Measurements from ENCODE around the gene CCDC57. TPM values are rescaled to one million over a fixed set of nuclear protein-coding genes. Genes with fewer than 3 reads are reported as not detected.

Gene CCDC57
- polyA plus RNA-seq, 3 donors = 17.1 to 43.8 (median 20.1) TPM

DNA sequence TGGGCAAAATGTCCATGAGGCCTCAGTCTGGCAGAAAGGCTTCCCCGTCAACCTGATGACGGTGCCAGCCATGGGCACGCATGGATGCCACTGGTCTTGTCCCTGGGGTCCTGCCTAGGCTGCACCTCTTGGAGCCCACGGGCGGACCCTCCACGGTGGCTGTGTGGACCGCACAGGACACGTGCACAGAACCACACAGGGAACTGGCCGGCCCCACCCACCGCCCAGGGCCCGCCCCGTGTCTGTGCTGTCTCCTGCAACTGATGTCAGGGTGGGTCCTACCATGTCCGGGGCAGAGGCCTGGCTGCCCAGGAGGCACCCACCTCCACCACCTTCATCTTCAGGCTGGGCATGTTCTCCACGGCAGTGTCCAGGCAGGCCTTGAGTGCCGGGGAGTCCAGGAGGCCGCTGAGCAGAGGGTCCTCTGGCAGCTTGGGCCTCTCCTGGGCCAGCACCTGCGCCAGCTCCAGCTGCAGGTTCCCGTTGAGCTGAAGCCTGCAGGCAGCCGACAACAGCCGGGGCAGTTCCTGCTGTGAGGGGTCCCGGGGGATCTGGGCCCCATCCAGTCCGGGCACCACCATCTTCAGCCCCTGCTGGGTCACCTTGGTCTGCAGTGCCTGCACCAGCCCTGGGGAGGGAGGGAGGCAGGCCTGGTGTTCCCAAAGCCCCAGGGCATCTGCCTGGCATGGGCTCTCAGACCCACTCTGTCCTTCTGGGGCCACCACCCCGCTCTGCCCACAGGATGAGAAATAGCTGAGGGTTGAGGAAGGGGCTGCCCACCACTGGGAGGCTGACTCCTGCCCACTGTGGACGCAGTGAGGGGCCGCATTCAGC lies 126.5 kb downstream of the CCDC57 start:
- Mint-ChIP-seq H3K27ac (no peak overlapping the region), H3K36me3 (peaks cover 27 to 85% of the 10 kb centered on the region in 2 donors), H3K4me3 (no peak overlapping the region), H3K9me3 (no peaks in the 10 kb centered on the region), H3K27me3 (ENCODE audit: low read depth in 3 of 3) (peaks cover 0 to 2% (median 0%) of the 10 kb centered on the region in 3 donors), H3K4me1 (no peaks in the 10 kb centered on the region)
- H3K9ac ChIP-seq (ENCODE audit: insufficient read depth, low read length, poor library complexity, severe bottlenecking) = no peak overlapping the region
- intact Hi-C loops (cut with micrococcal nuclease) = no loop called here
- TF ChIP-seq, protein P1, sequence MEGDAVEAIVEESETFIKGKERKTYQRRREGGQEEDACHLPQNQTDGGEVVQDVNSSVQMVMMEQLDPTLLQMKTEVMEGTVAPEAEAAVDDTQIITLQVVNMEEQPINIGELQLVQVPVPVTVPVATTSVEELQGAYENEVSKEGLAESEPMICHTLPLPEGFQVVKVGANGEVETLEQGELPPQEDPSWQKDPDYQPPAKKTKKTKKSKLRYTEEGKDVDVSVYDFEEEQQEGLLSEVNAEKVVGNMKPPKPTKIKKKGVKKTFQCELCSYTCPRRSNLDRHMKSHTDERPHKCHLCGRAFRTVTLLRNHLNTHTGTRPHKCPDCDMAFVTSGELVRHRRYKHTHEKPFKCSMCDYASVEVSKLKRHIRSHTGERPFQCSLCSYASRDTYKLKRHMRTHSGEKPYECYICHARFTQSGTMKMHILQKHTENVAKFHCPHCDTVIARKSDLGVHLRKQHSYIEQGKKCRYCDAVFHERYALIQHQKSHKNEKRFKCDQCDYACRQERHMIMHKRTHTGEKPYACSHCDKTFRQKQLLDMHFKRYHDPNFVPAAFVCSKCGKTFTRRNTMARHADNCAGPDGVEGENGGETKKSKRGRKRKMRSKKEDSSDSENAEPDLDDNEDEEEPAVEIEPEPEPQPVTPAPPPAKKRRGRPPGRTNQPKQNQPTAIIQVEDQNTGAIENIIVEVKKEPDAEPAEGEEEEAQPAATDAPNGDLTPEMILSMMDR (IDR thresholded peaks at IDR 0.05) = no peak
- no peaks in the 10 kb centered on the region for H4K20me1 ChIP-seq (ENCODE audit: insufficient read depth, low read length)
- no peaks in the 10 kb centered on the region for H3K9me3 ChIP-seq (replicated peaks in 1 of 2; ENCODE audit: control insufficient read depth in 1 of 2, insufficient read depth in 1 of 2, low read length in 2 of 2)
- no peaks in the 10 kb centered on the region for H3K79me2 ChIP-seq (ENCODE audit: insufficient read depth, low read length)
- no peaks in the 10 kb centered on the region for H3K27me3 ChIP-seq (ENCODE audit: control insufficient read depth in 2 of 2, insufficient read depth in 2 of 2, low read length in 2 of 2)
- 98% methylated on average over 21 of the region's 25 CpGs for WGBS (ENCODE audit: insufficient coverage)
- H3K4me2 ChIP-seq (replicated peaks; ENCODE audit: extremely low read depth, low read length, poor library complexity, severe bottlenecking) = no peak overlapping the region
- no peak overlapping the region for H3K4me3 ChIP-seq (replicated peaks in 1 of 3; ENCODE audit: low read depth in 2 of 3, low read length in 3 of 3)
- no peak for DNase-seq
- no peak overlapping the region for H3K27ac ChIP-seq (ENCODE audit: low read depth in 1 of 2, low read length in 2 of 2)
- H3K36me3 ChIP-seq (replicated peaks in 1 of 2; ENCODE audit: control insufficient read depth in 1 of 2, insufficient read depth in 2 of 2, low read length in 2 of 2) = peaks cover 83 to 94% of the 10 kb centered on the region in 2 donors
- H3K4me1 ChIP-seq (ENCODE audit: control insufficient read depth in 1 of 2, insufficient read depth in 2 of 2, low read length in 2 of 2) = no peaks in the 10 kb centered on the region
- no peak overlapping the region for H2AFZ ChIP-seq (ENCODE audit: insufficient read depth, low read depth, low read length, poor library complexity, severe bottlenecking)

DNA sequence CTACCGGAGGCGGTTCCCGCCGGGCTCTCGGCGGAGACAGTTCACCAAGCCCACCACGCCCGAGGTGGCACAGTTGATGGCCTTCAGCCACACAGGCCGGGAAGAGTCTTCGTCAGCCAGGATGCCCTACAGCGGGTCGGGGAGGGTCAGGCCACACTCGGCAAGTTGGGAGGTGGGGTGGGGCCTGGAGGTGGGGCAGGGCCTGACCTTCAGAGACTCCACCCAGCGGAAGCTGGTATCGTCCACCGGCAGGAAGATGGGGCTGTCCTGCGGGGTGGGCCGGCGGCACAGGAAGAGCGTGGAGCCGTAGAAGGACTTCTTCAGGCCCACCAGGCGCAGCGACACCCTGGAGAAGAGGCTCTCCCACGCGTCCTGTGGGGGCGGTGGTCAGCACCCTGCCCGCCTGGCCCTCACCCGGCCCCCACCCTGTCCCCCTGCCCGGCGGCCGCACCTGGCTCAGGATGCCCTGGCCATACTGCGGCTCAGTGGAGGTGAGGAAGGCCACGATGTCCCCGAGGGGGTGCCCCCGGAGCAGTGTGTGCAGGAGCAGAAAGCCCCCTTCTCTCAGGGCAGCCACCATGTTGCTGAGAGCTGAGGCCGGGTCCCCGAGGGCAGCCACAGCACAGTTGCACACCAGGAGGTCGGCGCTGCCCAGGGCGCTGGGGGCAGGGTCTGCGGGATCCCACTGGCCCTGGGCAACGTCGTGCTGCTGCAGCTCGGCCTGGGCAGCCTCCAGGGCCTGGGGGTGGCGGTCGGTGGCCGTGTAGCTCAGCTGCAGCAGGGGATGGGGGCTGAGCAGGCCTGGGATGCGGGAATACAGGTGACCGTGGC lies 127.4 kb downstream of the CCDC57 start:
- Mint-ChIP-seq H3K27me3 (ENCODE audit: low read depth in 3 of 3) (peaks cover 0 to 2% (median 0%) of the 10 kb centered on the region in 3 donors), H3K36me3 (peaks cover 30 to 85% of the 10 kb centered on the region in 2 donors), H3K27ac (no peak overlapping the region), H3K4me3 (no peak overlapping the region), H3K9me3 (no peaks in the 10 kb centered on the region), H3K4me1 (no peaks in the 10 kb centered on the region)
- Histone ChIP-seq H3K4me1 (ENCODE audit: control insufficient read depth in 1 of 2, insufficient read depth in 2 of 2, low read length in 2 of 2) (no peaks in the 10 kb centered on the region), H4K20me1 (ENCODE audit: insufficient read depth, low read length) (no peaks in the 10 kb centered on the region), H3K9ac (ENCODE audit: insufficient read depth, low read length, poor library complexity, severe bottlenecking) (no peak overlapping the region), H3K4me2 (replicated peaks; ENCODE audit: extremely low read depth, low read length, poor library complexity, severe bottlenecking) (no peak overlapping the region), H3K9me3 (replicated peaks in 1 of 2; ENCODE audit: control insufficient read depth in 1 of 2, insufficient read depth in 1 of 2, low read length in 2 of 2) (no peaks in the 10 kb centered on the region), H3K4me3 (replicated peaks in 1 of 3; ENCODE audit: low read depth in 2 of 3, low read length in 3 of 3) (no peak overlapping the region), H3K27ac (ENCODE audit: low read depth in 1 of 2, low read length in 2 of 2) (no peak overlapping the region), H2AFZ (ENCODE audit: insufficient read depth, low read depth, low read length, poor library complexity, severe bottlenecking) (no peak overlapping the region), H3K79me2 (ENCODE audit: insufficient read depth, low read length) (no peaks in the 10 kb centered on the region), H3K27me3 (ENCODE audit: control insufficient read depth in 2 of 2, insufficient read depth in 2 of 2, low read length in 2 of 2) (no peaks in the 10 kb centered on the region), H3K36me3 (replicated peaks in 1 of 2; ENCODE audit: control insufficient read depth in 1 of 2, insufficient read depth in 2 of 2, low read length in 2 of 2) (peaks cover 83 to 94% of the 10 kb centered on the region in 2 donors)
- 93% methylated on average over 40 of the region's 49 CpGs for WGBS (ENCODE audit: insufficient coverage)
- DNase-seq = no peak
- TF ChIP-seq, protein P1 (IDR thresholded peaks at IDR 0.05) = no peak
- intact Hi-C loops (cut with micrococcal nuclease) = no loop called here

All from CD14-positive monocyte (primary cell).